IgD-negative memory B cell (primary cell): ENCODE results near the gene JMJD8. TPM values are rescaled to one million over a fixed set of nuclear protein-coding genes. Genes with fewer than 3 reads are reported as not detected.
A peak's percentile ranks its signal among the peaks of the same experiment; 100 is the strongest.
"Not testable (repeated sequence)": the region's sequence is repeated elsewhere in the genome, so short reads cannot be mapped to it uniquely, and the experiment has no call there.

ENCODE experiments used
- H3K27ac Mint-ChIP-seq, 3 donors: one replicate each; pipeline ENCODE4 v1.8.0; 2020 to 2022; ENCODE audit warnings: mild to moderate bottlenecking in 3 of 3, mixed read lengths in 3 of 3, moderate library complexity in 1 of 3
- H3K27me3 Mint-ChIP-seq: one replicate; pipeline ENCODE4 v1.8.0; 2021; ENCODE audit warnings: mixed read lengths
- H3K36me3 Mint-ChIP-seq: one replicate; pipeline ENCODE4 v1.8.0; 2020; ENCODE audit warnings: mild to moderate bottlenecking, mixed read lengths
- H3K4me1 Mint-ChIP-seq, 3 donors: one replicate each; pipeline ENCODE4 v1.8.0; 2020 to 2022; ENCODE audit warnings: mixed read lengths in 3 of 3, mild to moderate bottlenecking in 1 of 3
- H3K4me3 Mint-ChIP-seq, 4 donors: one replicate each; pipeline ENCODE4 v1.8.0; 2020 to 2022; ENCODE audit warnings: mild to moderate bottlenecking in 4 of 4, mixed read lengths in 4 of 4, moderate library complexity in 3 of 4
- H3K9me3 Mint-ChIP-seq, 3 donors: one replicate each; pipeline ENCODE4 v1.8.0; 2020 to 2021; ENCODE audit warnings: mixed read lengths in 3 of 3, mild to moderate bottlenecking in 1 of 3
- polyA plus RNA-seq: library from polyadenylated mRNA; unstranded; fragments of 300-500 nt; fragmentation: Illumina TruSeq; gene quantifications from one replicate; pipeline ENCODE4 v1.2.3, GENCODE V29; 2021

Gene JMJD8
- polyA plus RNA-seq, 1 donor from 2014 or later, result 51.0 TPM

GRCh38 chr16:693364-693763 is 9.2 kb upstream of the JMJD8 start:
- no peaks in the 10 kb centered on the region for H3K9me3 Mint-ChIP-seq
- H3K27ac Mint-ChIP-seq, result no peak overlapping the region
- peaks cover 8 to 16% (median 10%) of the 10 kb centered on the region in 3 donors for H3K4me1 Mint-ChIP-seq
- H3K4me3 Mint-ChIP-seq, result peak overlapping the region in 2 of 4 donors; percentile 65 to 92
- no peaks in the 10 kb centered on the region for H3K36me3 Mint-ChIP-seq
- H3K27me3 Mint-ChIP-seq, result peaks cover 6% of the 10 kb centered on the region

GRCh38 chr16:692356-693108 is 8.4 kb upstream of the JMJD8 start:
- Mint-ChIP-seq H3K36me3 (no peaks in the 10 kb centered on the region), H3K9me3 (no peaks in the 10 kb centered on the region), H3K4me3 (peak overlapping the region; percentile 30 to 92 (median 76)), H3K4me1 (peaks cover 8 to 16% (median 10%) of the 10 kb centered on the region in 3 donors), H3K27ac (peak overlapping the region in 1 of 3 donors; percentile 51), H3K27me3 (peaks cover 6% of the 10 kb centered on the region)

GRCh38 chr16:691242-691641 is 7.1 kb upstream of the JMJD8 start:
- Mint-ChIP-seq H3K27ac (peak overlapping the region in 2 of 3 donors; percentile 92 to 94), H3K4me3 (peak overlapping the region in 3 of 4 donors; percentile 89 to 96 (median 92)), H3K4me1 (peaks cover 6 to 16% (median 10%) of the 10 kb centered on the region in 3 donors)
- H3K36me3 Mint-ChIP-seq, H3K9me3 Mint-ChIP-seq, H3K27me3 Mint-ChIP-seq: not testable (repeated sequence)

- H3K27me3 Mint-ChIP-seq, result no peaks in the 10 kb centered on the region
- H3K36me3 Mint-ChIP-seq, result no peaks in the 10 kb centered on the region
- no peaks in the 10 kb centered on the region for H3K9me3 Mint-ChIP-seq
These were observed 5.2 kb upstream of the JMJD8 start for GRCh38 chr16:689175-689897.

GRCh38 chr16:687499-687898 is 3.4 kb upstream of the JMJD8 start:
- H3K27ac Mint-ChIP-seq, result peak overlapping the region in 1 of 3 donors; percentile 76
- H3K4me1 Mint-ChIP-seq, result peaks cover 2 to 13% (median 10%) of the 10 kb centered on the region in 3 donors
- H3K27me3 Mint-ChIP-seq, result no peaks in the 10 kb centered on the region
- H3K36me3 Mint-ChIP-seq, result no peaks in the 10 kb centered on the region
- no peaks in the 10 kb centered on the region for H3K9me3 Mint-ChIP-seq
- H3K4me3 Mint-ChIP-seq, result peak overlapping the region in 2 of 4 donors; percentile 17 to 69

More at GRCh38 chr16:689175-689897, 5.2 kb upstream of the JMJD8 start:
- Mint-ChIP-seq H3K4me1 (peaks cover 4 to 12% (median 10%) of the 10 kb centered on the region in 3 donors), H3K27ac (peak overlapping the region in 1 of 3 donors; percentile 92), H3K4me3 (peak overlapping the region; percentile 88 to 98 (median 94))

- peaks cover 2 to 18% (median 5%) of the 10 kb centered on the region in 3 donors for H3K4me1 Mint-ChIP-seq
- H3K9me3 Mint-ChIP-seq, result no peaks in the 10 kb centered on the region
- H3K27me3 Mint-ChIP-seq, result no peaks in the 10 kb centered on the region
- peak overlapping the region in 1 of 3 donors; percentile 76 for H3K27ac Mint-ChIP-seq
- no peaks in the 10 kb centered on the region for H3K36me3 Mint-ChIP-seq
- no peak overlapping the region for H3K4me3 Mint-ChIP-seq
These were observed 2.5 kb upstream of the JMJD8 start for GRCh38 chr16:686459-687260.

- no peaks in the 10 kb centered on the region for H3K27me3 Mint-ChIP-seq
- no peaks in the 10 kb centered on the region for H3K36me3 Mint-ChIP-seq
- peak overlapping the region in 1 of 3 donors; percentile 39 for H3K27ac Mint-ChIP-seq
- H3K9me3 Mint-ChIP-seq, result no peaks in the 10 kb centered on the region
- peaks cover 3 to 18% (median 7%) of the 10 kb centered on the region in 3 donors for H3K4me1 Mint-ChIP-seq
- H3K4me3 Mint-ChIP-seq, result peak overlapping the region in 2 of 4 donors; percentile 45 to 76
These were observed 1.8 kb upstream of the JMJD8 start for GRCh38 chr16:685967-686366.

GRCh38 chr16:684961-685696 is 995 bp upstream of the JMJD8 start:
- peaks cover 3 to 16% (median 6%) of the 10 kb centered on the region in 3 donors for H3K4me1 Mint-ChIP-seq
- no peaks in the 10 kb centered on the region for H3K9me3 Mint-ChIP-seq
- H3K27me3 Mint-ChIP-seq, result no peaks in the 10 kb centered on the region
- peak overlapping the region in 1 of 4 donors; percentile 59 for H3K4me3 Mint-ChIP-seq
- peak overlapping the region in 2 of 3 donors; percentile 39 to 93 for H3K27ac Mint-ChIP-seq
- no peaks in the 10 kb centered on the region for H3K36me3 Mint-ChIP-seq

- no peaks in the 10 kb centered on the region for H3K36me3 Mint-ChIP-seq
- no peaks in the 10 kb centered on the region for H3K27me3 Mint-ChIP-seq
- peaks cover 3 to 12% (median 10%) of the 10 kb centered on the region in 3 donors for H3K4me1 Mint-ChIP-seq
- no peaks in the 10 kb centered on the region for H3K9me3 Mint-ChIP-seq
- H3K27ac Mint-ChIP-seq, result peak overlapping the region; percentile 31 to 93 (median 39)
- peak overlapping the region; percentile 81 to 90 (median 88) for H3K4me3 Mint-ChIP-seq
These were observed 601 bp downstream of the JMJD8 start for GRCh38 chr16:683396-684070.

GRCh38 chr16:682493-683395 is 1.4 kb downstream of the JMJD8 start:
- Mint-ChIP-seq H3K27ac (peak overlapping the region; percentile 63 to 88 (median 81)), H3K27me3 (no peaks in the 10 kb centered on the region), H3K9me3 (no peaks in the 10 kb centered on the region), H3K4me3 (peak overlapping the region; percentile 81 to 90 (median 86)), H3K36me3 (no peaks in the 10 kb centered on the region), H3K4me1 (peaks cover 3 to 12% (median 10%) of the 10 kb centered on the region in 3 donors)

GRCh38 chr16:681746-682427 is 2.2 kb downstream of the JMJD8 start:
- peak overlapping the region; percentile 5 to 92 (median 84) for H3K4me3 Mint-ChIP-seq
- no peaks in the 10 kb centered on the region for H3K9me3 Mint-ChIP-seq
- H3K27me3 Mint-ChIP-seq, result peaks cover under 1% of the 10 kb centered on the region
- H3K36me3 Mint-ChIP-seq, result no peaks in the 10 kb centered on the region
- peak overlapping the region in 2 of 3 donors; percentile 63 to 92 for H3K27ac Mint-ChIP-seq
- H3K4me1 Mint-ChIP-seq, result peaks cover 3 to 14% (median 10%) of the 10 kb centered on the region in 3 donors

- peaks cover 2% of the 10 kb centered on the region for H3K27me3 Mint-ChIP-seq
- H3K9me3 Mint-ChIP-seq, result no peaks in the 10 kb centered on the region
- peak overlapping the region in 1 of 3 donors; percentile 92 for H3K27ac Mint-ChIP-seq
- H3K4me1 Mint-ChIP-seq, result peaks cover 3 to 17% (median 13%) of the 10 kb centered on the region in 3 donors
- no peaks in the 10 kb centered on the region for H3K36me3 Mint-ChIP-seq
- H3K4me3 Mint-ChIP-seq, result peak overlapping the region; percentile 39 to 92 (median 84)
These were observed 3.0 kb downstream of the JMJD8 start for GRCh38 chr16:680967-681745.
